ENCODE data around the gene SYNE3.
"Not testable (repeated sequence)": the region's sequence is repeated elsewhere in the genome, so short reads cannot be mapped to it uniquely, and the experiment has no call there.

The SYNE3 gene

DNA sequence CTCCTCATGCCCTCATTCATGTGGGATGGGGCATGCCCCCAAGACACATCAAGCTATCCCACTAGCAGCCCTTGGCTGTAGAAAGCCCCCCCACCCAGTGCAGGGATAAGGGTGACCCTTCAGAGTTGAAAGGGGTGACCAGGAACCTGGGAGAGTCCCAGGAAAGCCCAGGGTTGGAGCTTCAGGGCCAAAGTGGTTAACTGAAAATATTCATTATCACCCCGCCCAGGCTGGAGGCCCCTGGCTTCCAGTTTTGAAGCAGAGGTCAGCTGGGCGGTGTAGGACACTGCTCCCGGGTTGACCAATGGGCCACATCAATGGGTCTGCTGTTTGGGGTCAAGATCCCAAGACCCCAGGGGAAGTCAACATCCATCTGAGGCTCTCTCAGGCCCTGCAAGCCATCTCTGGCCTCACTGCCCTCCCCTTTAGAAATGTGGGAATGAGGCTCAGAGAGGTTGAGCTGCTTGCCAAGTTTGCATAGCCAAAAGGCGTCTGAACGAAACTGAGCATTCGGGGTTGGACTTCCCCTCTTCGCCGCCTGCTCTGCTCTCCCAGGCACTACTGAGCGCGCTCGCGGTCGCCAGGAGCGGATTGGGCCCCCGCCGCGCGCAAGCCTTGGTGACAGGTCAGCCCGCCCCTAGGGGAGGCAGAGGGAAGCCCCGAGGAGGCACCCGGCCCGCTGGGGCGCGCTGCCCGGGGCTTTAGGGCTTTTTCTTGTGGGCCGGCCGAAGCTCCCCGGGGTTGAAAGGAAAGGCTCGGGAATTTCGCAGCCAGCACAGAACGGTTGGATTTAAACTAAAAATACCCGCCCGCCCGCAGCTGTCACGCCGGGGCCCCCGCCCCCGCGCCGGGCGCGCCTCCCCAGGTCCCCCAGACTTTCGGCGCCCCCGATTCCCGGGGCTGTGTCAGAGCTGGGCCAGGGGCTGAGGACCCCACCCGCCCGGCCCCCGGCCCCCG, 576 bp downstream of the SYNE3 start:
- peak overlapping the region; percentile 66 to 82 for H3K4me3 ChIP-seq (ENCODE audit: low read length in 2 of 2)
- peak overlapping the region; percentile 46 to 65 for H3K27ac ChIP-seq (ENCODE audit: low read depth in 2 of 2, low read length in 2 of 2)
- no peaks in the 10 kb centered on the region for H3K27me3 ChIP-seq (ENCODE audit: control insufficient read depth in 2 of 2, insufficient read depth in 2 of 2, low read length in 2 of 2)
- H3K9me3 ChIP-seq (ENCODE audit: control insufficient read depth in 2 of 2, low read length in 2 of 2): no peaks in the 10 kb centered on the region
- H3K4me1 ChIP-seq (ENCODE audit: control insufficient read depth in 2 of 2, insufficient read depth in 2 of 2, low read length in 2 of 2): peaks cover 36 to 40% of the 10 kb centered on the region in 2 donors
- H3K36me3 ChIP-seq (ENCODE audit: control insufficient read depth in 2 of 2, insufficient read depth in 2 of 2, low read length in 2 of 2): no peaks in the 10 kb centered on the region
- peak overlapping the region; percentile 58 to 67 for H3K9ac ChIP-seq (ENCODE audit: low read depth in 1 of 2, low read length in 2 of 2)

DNA sequence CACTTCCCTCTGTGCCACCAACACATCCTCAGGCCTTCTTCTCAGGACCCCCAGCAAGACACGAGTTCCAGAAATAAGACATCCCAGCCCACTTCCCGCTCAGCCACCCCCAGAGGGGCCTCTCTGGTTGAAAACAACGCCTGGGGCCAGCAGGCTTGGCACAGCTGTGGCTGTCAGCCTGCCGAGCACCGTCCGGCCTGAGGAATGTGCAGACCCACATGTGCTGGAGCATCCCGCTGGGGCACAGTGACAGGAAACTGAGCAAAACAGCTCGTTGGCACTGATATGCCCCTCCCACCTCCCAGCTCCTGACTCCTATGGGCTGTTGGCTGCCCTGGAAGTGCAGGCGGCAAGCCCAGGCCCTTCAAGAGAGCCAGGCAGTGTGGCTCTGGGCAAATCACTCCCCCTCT, 1.4 kb downstream of the SYNE3 start:
- Histone ChIP-seq H3K9me3 (ENCODE audit: control insufficient read depth in 2 of 2, low read length in 2 of 2) (no peaks in the 10 kb centered on the region), H3K4me1 (ENCODE audit: control insufficient read depth in 2 of 2, insufficient read depth in 2 of 2, low read length in 2 of 2) (peaks cover 36 to 40% of the 10 kb centered on the region in 2 donors), H3K9ac (ENCODE audit: low read depth in 1 of 2, low read length in 2 of 2) (peak overlapping the region; percentile 58 to 67), H3K27me3 (ENCODE audit: control insufficient read depth in 2 of 2, insufficient read depth in 2 of 2, low read length in 2 of 2) (no peaks in the 10 kb centered on the region), H3K4me3 (ENCODE audit: low read length in 2 of 2) (peak overlapping the region; percentile 66 to 82), H3K36me3 (ENCODE audit: control insufficient read depth in 2 of 2, insufficient read depth in 2 of 2, low read length in 2 of 2) (no peaks in the 10 kb centered on the region), H3K27ac (ENCODE audit: low read depth in 2 of 2, low read length in 2 of 2) (peak overlapping the region; percentile 46 to 65)

DNA sequence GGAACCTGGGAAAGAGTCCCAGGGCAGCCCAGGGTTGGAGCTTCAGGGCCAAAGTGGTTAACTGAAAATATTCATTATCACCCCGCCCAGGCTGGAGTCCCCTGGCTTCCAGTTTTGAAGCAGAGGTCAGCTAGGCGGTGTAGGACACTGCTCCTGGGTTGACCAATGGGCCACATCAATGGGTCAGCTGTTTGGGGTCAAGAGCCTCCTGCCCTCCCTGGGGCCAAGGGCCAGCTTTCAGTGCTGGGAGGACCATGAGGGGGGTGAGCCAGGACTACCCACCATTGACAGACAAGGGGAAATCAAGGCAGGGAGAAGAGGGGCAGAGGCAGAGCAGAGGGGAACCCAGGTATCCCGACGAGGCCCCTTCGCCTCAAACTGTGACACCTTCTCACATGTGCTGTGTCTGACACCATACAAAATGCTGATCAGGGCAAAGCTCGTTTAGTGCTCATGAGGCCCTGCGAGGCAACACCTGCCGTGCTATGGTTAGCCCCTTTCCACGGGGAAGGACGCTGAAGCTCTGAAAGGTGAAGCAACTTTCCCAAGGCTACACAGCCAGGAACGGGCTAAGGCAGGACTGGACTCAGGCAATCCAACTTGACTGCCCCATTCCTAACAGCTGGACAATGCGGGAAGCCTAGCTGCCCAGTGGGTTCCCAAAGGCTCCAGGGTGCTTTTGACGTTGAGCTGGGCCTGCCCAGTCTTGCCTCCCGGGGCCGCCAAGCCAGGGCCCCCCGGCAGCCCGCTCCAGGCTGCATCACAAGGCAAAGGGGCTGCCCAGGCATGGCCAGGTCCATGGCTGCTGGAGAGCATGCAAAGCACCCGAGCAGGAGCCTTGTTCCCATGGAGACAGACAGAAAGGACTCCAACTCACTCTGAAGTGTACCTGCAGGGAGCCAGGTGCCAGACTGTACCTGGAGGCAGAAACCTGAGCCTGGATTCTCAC, 2.0 kb downstream of the SYNE3 start:
- Histone ChIP-seq H3K9ac (ENCODE audit: low read depth in 1 of 2, low read length in 2 of 2) (peak overlapping the region in 1 of 2 donors; percentile 58), H3K4me3 (ENCODE audit: low read length in 2 of 2) (peak overlapping the region in 1 of 2 donors; percentile 82), H3K4me1 (ENCODE audit: control insufficient read depth in 2 of 2, insufficient read depth in 2 of 2, low read length in 2 of 2) (peaks cover 35 to 40% of the 10 kb centered on the region in 2 donors), H3K27ac (ENCODE audit: low read depth in 2 of 2, low read length in 2 of 2) (peak overlapping the region in 1 of 2 donors; percentile 65), H3K36me3 (ENCODE audit: control insufficient read depth in 2 of 2, insufficient read depth in 2 of 2, low read length in 2 of 2) (no peaks in the 10 kb centered on the region), H3K27me3 (ENCODE audit: control insufficient read depth in 2 of 2, insufficient read depth in 2 of 2, low read length in 2 of 2) (no peaks in the 10 kb centered on the region), H3K9me3 (ENCODE audit: control insufficient read depth in 2 of 2, low read length in 2 of 2) (no peaks in the 10 kb centered on the region)

DNA sequence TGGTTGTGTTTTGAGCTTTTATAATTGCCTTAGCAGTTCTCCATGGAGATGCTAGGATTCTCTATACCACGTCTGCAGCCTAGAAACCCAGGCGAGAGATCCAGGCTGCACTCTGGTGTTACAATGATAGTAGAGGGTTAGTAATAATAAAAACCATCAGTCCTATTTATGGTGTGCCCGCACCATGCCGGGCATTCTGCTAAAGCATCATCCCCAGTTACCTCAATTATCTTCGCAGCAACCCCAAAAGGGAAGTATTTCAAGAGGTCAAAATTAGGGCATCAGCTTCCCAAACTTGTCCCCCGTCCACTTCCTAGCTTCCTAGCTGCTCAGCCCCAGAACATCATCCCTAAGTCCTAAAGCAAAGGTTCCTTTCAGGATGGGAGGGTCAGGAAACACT, 3.2 kb downstream of the SYNE3 start:
- Histone ChIP-seq H3K27ac (ENCODE audit: low read depth in 2 of 2, low read length in 2 of 2) (no peak overlapping the region), H3K9me3 (ENCODE audit: control insufficient read depth in 2 of 2, low read length in 2 of 2) (no peaks in the 10 kb centered on the region), H3K36me3 (ENCODE audit: control insufficient read depth in 2 of 2, insufficient read depth in 2 of 2, low read length in 2 of 2) (no peaks in the 10 kb centered on the region), H3K4me3 (ENCODE audit: low read length in 2 of 2) (no peak overlapping the region), H3K27me3 (ENCODE audit: control insufficient read depth in 2 of 2, insufficient read depth in 2 of 2, low read length in 2 of 2) (no peaks in the 10 kb centered on the region), H3K9ac (ENCODE audit: low read depth in 1 of 2, low read length in 2 of 2) (no peak overlapping the region), H3K4me1 (ENCODE audit: control insufficient read depth in 2 of 2, insufficient read depth in 2 of 2, low read length in 2 of 2) (peaks cover 33 to 39% of the 10 kb centered on the region in 2 donors)

DNA sequence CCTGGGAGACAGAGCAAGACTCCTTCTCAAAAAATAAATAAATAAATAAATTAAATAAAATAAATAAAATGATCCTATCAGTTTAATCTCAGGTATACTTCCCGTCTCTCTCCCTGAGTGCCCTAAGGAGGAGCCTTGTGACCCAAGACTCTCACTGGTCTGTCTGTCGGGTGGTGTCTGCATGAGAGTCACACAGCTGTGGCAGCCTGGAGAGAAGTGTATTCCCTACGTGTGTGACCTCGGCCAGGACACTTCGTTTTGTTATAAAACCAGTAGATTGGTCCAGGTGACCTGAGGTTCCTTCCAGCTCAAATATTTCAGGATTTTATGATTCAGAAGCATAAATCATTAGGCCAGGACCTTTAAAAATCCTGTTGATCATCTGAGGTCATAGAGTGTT, 4.8 kb downstream of the SYNE3 start:
- no peaks in the 10 kb centered on the region for H3K27me3 ChIP-seq (ENCODE audit: control insufficient read depth in 2 of 2, insufficient read depth in 2 of 2, low read length in 2 of 2)
- no peaks in the 10 kb centered on the region for H3K9me3 ChIP-seq (ENCODE audit: control insufficient read depth in 2 of 2, low read length in 2 of 2)
- H3K9ac ChIP-seq (ENCODE audit: low read depth in 1 of 2, low read length in 2 of 2): no peak overlapping the region
- H3K4me1 ChIP-seq (ENCODE audit: control insufficient read depth in 2 of 2, insufficient read depth in 2 of 2, low read length in 2 of 2): peaks cover 25 to 28% of the 10 kb centered on the region in 2 donors
- no peaks in the 10 kb centered on the region for H3K36me3 ChIP-seq (ENCODE audit: control insufficient read depth in 2 of 2, insufficient read depth in 2 of 2, low read length in 2 of 2)
- no peak overlapping the region for H3K4me3 ChIP-seq (ENCODE audit: low read length in 2 of 2)
- H3K27ac ChIP-seq (ENCODE audit: low read depth in 2 of 2, low read length in 2 of 2): no peak overlapping the region

DNA sequence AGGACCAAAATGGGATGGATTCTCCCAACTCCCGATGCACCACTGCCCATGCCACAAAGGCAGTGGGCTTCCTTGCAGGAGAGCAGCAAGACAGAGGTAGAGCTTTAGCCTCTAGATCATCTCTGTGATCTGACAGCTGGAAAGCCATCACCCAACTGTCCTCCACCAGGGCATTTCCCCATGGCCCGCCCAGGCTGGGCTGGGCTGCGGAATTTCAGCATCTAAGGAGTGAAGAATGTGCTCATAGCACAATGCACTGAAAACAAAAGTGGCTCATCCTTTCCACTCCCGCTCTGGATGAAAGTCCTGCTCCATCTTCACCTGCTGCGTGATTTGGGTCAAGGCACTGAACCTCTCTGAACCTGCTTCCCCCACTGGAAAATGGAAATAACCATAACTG, 5.6 kb downstream of the SYNE3 start:
- Histone ChIP-seq H3K9ac (ENCODE audit: low read depth in 1 of 2, low read length in 2 of 2) (no peak overlapping the region), H3K4me1 (ENCODE audit: control insufficient read depth in 2 of 2, insufficient read depth in 2 of 2, low read length in 2 of 2) (peaks cover 23 to 24% of the 10 kb centered on the region in 2 donors)

DNA sequence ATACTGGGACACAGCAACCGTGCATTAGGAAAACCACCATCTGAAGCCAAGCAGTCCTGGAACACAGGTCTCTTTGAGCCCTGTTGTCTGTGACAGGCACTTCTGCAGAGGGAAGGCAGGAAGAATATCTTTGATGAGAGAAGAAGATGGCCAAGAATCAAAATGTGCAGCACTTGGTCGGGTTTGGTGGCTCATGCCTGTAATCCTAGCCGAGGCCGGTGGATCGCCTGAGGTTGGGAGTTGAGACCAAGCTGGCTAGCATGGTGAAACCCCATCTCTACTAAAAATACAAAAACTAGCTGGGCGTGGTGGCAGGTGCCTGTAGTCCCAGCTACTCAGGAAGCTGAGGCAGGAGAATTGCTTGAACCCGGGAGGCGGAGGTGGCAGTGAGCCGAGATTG, 6.1 kb downstream of the SYNE3 start:
- H3K4me3 ChIP-seq (ENCODE audit: low read length in 2 of 2); H3K27ac ChIP-seq (ENCODE audit: low read depth in 2 of 2, low read length in 2 of 2); H3K9me3 ChIP-seq (ENCODE audit: control insufficient read depth in 2 of 2, low read length in 2 of 2); H3K36me3 ChIP-seq (ENCODE audit: control insufficient read depth in 2 of 2, insufficient read depth in 2 of 2, low read length in 2 of 2); H3K9ac ChIP-seq (ENCODE audit: low read depth in 1 of 2, low read length in 2 of 2); H3K27me3 ChIP-seq (ENCODE audit: control insufficient read depth in 2 of 2, insufficient read depth in 2 of 2, low read length in 2 of 2): not testable (repeated sequence)
- H3K4me1 ChIP-seq (ENCODE audit: control insufficient read depth in 2 of 2, insufficient read depth in 2 of 2, low read length in 2 of 2): peaks cover 19 to 20% of the 10 kb centered on the region in 2 donors

More for the DNA sequence above, 5.6 kb downstream of the SYNE3 start:
- H3K36me3 ChIP-seq (ENCODE audit: control insufficient read depth in 2 of 2, insufficient read depth in 2 of 2, low read length in 2 of 2): no peaks in the 10 kb centered on the region
- H3K4me3 ChIP-seq (ENCODE audit: low read length in 2 of 2): no peak overlapping the region
- no peaks in the 10 kb centered on the region for H3K27me3 ChIP-seq (ENCODE audit: control insufficient read depth in 2 of 2, insufficient read depth in 2 of 2, low read length in 2 of 2)
- no peaks in the 10 kb centered on the region for H3K9me3 ChIP-seq (ENCODE audit: control insufficient read depth in 2 of 2, low read length in 2 of 2)
- no peak overlapping the region for H3K27ac ChIP-seq (ENCODE audit: low read depth in 2 of 2, low read length in 2 of 2)

DNA sequence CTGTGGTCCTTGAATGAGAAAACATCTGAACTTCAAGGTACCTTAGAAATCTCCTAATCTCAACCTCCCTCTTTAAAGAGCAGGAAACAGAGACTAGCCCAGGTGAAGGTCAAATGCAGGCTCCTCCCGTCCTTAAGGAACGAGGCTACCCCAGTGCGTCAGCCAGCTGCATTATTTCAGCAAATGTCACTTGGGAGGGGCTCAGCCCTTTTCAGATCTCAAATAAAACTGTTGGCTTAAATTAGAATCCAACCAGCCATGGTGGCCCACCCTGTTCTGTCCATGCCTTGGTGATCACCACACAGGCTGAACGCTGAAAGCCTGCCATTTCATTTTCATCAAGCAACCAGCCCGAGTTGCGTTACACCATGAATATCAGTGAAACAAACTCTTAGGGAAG, 7.0 kb downstream of the SYNE3 start:
- Histone ChIP-seq H3K27me3 (ENCODE audit: control insufficient read depth in 2 of 2, insufficient read depth in 2 of 2, low read length in 2 of 2) (no peaks in the 10 kb centered on the region), H3K9me3 (ENCODE audit: control insufficient read depth in 2 of 2, low read length in 2 of 2) (no peaks in the 10 kb centered on the region), H3K4me3 (ENCODE audit: low read length in 2 of 2) (no peak overlapping the region), H3K27ac (ENCODE audit: low read depth in 2 of 2, low read length in 2 of 2) (no peak overlapping the region), H3K36me3 (ENCODE audit: control insufficient read depth in 2 of 2, insufficient read depth in 2 of 2, low read length in 2 of 2) (no peaks in the 10 kb centered on the region), H3K9ac (ENCODE audit: low read depth in 1 of 2, low read length in 2 of 2) (no peak overlapping the region), H3K4me1 (ENCODE audit: control insufficient read depth in 2 of 2, insufficient read depth in 2 of 2, low read length in 2 of 2) (peaks cover 11% of the 10 kb centered on the region in 2 donors)

DNA sequence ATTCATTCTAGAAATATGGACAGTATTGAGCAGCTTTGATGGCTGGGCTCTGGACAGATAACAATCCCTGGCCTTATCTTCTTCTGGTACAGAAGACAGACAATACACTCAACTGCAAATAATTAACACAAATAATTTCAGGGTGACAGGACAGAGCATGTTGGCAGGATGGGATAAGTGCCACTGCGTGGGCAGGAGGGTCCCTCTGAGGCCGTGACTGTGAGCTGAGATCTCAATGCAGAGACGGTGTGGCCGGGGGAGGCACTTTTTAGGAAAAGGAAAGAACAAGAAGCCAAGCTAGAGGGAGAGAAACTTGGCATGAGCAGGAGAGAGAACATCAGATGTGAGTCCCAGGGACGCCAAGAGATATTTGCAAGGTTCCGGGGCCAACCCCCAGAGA, 8.1 kb downstream of the SYNE3 start:
- Histone ChIP-seq H3K36me3 (ENCODE audit: control insufficient read depth in 2 of 2, insufficient read depth in 2 of 2, low read length in 2 of 2) (no peaks in the 10 kb centered on the region), H3K4me1 (ENCODE audit: control insufficient read depth in 2 of 2, insufficient read depth in 2 of 2, low read length in 2 of 2) (peaks cover 8 to 10% of the 10 kb centered on the region in 2 donors), H3K9ac (ENCODE audit: low read depth in 1 of 2, low read length in 2 of 2) (no peak overlapping the region), H3K27me3 (ENCODE audit: control insufficient read depth in 2 of 2, insufficient read depth in 2 of 2, low read length in 2 of 2) (no peaks in the 10 kb centered on the region), H3K4me3 (ENCODE audit: low read length in 2 of 2) (no peak overlapping the region), H3K9me3 (ENCODE audit: control insufficient read depth in 2 of 2, low read length in 2 of 2) (no peaks in the 10 kb centered on the region), H3K27ac (ENCODE audit: low read depth in 2 of 2, low read length in 2 of 2) (no peak overlapping the region)

DNA sequence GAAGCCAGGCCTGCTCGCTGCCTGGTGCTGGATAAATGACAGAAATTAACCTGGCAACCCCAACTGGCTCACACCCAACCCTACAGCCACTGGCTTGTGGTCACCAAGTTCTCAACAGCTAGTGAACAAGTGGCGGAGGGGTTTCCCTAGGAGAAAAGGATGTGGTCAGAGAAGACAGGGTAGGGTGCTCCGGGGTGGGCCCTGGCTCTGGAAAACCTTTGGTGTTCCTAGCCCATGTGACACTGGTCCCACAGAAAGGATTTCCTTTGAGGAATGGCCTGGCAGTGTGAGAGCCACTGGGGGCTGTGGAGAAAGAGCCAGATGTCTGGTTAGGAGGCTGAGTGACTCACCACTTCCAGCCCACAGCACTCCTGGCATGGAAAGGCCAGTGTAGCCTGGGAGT, 8.7 kb downstream of the SYNE3 start:
- Histone ChIP-seq H3K9me3 (ENCODE audit: control insufficient read depth in 2 of 2, low read length in 2 of 2) (no peaks in the 10 kb centered on the region), H3K36me3 (ENCODE audit: control insufficient read depth in 2 of 2, insufficient read depth in 2 of 2, low read length in 2 of 2) (no peaks in the 10 kb centered on the region), H3K4me3 (ENCODE audit: low read length in 2 of 2) (no peak overlapping the region), H3K27ac (ENCODE audit: low read depth in 2 of 2, low read length in 2 of 2) (peak overlapping the region in 1 of 2 donors; percentile 26), H3K27me3 (ENCODE audit: control insufficient read depth in 2 of 2, insufficient read depth in 2 of 2, low read length in 2 of 2) (no peaks in the 10 kb centered on the region), H3K4me1 (ENCODE audit: control insufficient read depth in 2 of 2, insufficient read depth in 2 of 2, low read length in 2 of 2) (peaks cover 8 to 10% of the 10 kb centered on the region in 2 donors), H3K9ac (ENCODE audit: low read depth in 1 of 2, low read length in 2 of 2) (no peak overlapping the region)
